HG02884 (cell line): Measurements from ENCODE around the gene IZUMO4.

Source experiments
- ATAC-seq: cut with Tn5 transposase; IDR thresholded peaks from one replicate; pipeline ENCODE4 v1.9.1; 2021; ENCODE audit warnings: mild to moderate bottlenecking, moderate library complexity; ENCODE audit not compliant: unreplicated experiment

IZUMO4 gene

GRCh38 chr19:2096480-2097202 lies at the start of gene IZUMO4:
Gene IZUMO4 (plus strand): TSS chr19:2096915. CDS start chr19:2096946, 31 bp downstream.
- ATAC-seq = peak; percentile 55

- no peak for ATAC-seq
Measured at GRCh38 chr19:2047076-2047448, 49.7 kb upstream of the IZUMO4 start.

GRCh38 chr19:2047449-2048103 lies 49.1 kb upstream of the IZUMO4 start:
- no peak for ATAC-seq

GRCh38 chr19:2048104-2048958 lies 48.4 kb upstream of the IZUMO4 start:
- ATAC-seq = no peak

GRCh38 chr19:2048959-2049740 lies 47.6 kb upstream of the IZUMO4 start:
- no peak for ATAC-seq

- no peak for ATAC-seq
Measured at GRCh38 chr19:2049741-2050348, 46.9 kb upstream of the IZUMO4 start.

- ATAC-seq = no peak
Measured at GRCh38 chr19:2050349-2050990, 46.2 kb upstream of the IZUMO4 start.

- peak; percentile 43 for ATAC-seq
Measured at GRCh38 chr19:2050991-2051772, 45.5 kb upstream of the IZUMO4 start, which contains the start of gene MKNK2. Gene MKNK2 (minus strand): TSS chr19:2051244. CDS start chr19:2050851, 393 bp downstream.

GRCh38 chr19:2051773-2052704 lies 44.7 kb upstream of the IZUMO4 start:
- ATAC-seq = no peak

- no peak for ATAC-seq
Measured at GRCh38 chr19:2053601-2054389, 42.9 kb upstream of the IZUMO4 start.

- no peak for ATAC-seq
Measured at GRCh38 chr19:2054763-2055162, 42.0 kb upstream of the IZUMO4 start.

GRCh38 chr19:2055931-2056836 lies 40.5 kb upstream of the IZUMO4 start:
- no peak for ATAC-seq

GRCh38 chr19:2056837-2057192 lies 39.9 kb upstream of the IZUMO4 start:
- no peak for ATAC-seq

GRCh38 chr19:2057484-2058469 lies 38.9 kb upstream of the IZUMO4 start:
- no peak for ATAC-seq
